HL-60/S4 treated with retinoic acid at 250 ng/mL for 4 days and 3 days (cell line): ENCODE measurements around the gene GNAI3.

Source experiments
- in situ Hi-C: fragments of 300-500 bp; cut with MboI; formaldehyde crosslinking; loops from 2 replicates; pipeline ENCODE4 v1.7.0; 2022; ENCODE audit warnings: low sequenced_read_pairs

The GNAI3 gene

GRCh38 chr1:109621379-109622136 lies 73.1 kb downstream of the GNAI3 start:
- in situ Hi-C loops, result loop anchor here (10.0 kb wide), 1 partner anchor 77 kb away; the partner anchor contains the start of gene GNAI3

- in situ Hi-C loops, result loop anchor here (10.0 kb wide), 1 partner anchor 78 kb away; the partner anchor contains the start of gene GNAI3
Measured at GRCh38 chr1:109622137-109622892, 73.9 kb downstream of the GNAI3 start.

DNA sequence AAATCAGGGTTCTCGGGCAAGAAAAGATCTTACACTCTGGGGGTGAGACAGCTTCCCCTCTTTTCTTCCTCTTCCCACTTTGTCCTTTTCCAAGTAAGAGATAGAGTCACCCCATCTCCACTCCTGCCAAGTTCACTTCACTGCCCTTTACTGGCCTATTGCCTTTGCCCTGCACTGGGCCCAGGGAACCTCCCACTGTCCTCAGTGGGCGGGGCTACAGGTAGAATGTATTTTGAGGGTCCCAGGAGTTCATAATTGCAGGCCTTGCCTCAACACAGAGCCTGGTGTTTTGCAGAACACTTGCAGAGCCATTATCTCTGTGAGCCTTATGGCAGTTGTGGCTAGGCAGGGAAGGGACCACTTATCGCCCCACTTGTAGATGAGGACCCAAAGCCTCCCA lies 74.5 kb downstream of the GNAI3 start:
- in situ Hi-C loops, result loop anchor here (10.0 kb wide), 1 partner anchor 78 kb away; the partner anchor contains the start of gene GNAI3

DNA sequence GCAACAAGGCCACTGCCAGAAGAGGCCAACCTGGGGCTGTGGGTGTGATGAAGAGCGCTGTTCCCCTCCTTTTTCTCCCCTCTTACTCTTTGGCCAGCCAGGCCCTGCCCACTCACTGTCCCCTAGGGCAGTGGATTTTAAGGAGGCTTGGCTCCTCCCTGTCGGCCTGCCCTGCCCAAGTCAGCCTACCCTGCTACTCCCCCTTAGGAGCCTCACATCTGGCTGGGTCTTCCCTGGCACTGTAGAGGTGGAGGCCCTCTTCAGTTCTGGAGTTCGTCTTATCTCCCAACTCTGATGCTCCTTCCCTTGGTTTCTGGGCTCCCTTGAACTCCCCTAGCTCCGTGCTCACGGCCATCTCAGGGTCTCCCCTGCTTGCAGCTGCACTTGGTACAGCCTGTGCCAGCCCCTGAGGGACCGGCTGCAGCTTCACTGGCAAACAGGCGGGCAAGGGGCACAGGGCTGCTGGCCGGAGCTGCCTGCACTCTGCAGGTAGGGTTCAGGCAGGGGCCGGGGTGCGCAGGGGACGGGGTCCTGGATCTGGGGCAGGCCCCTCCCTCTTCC lies 75.3 kb downstream of the GNAI3 start:
- in situ Hi-C loops, result loop anchor here (10.0 kb wide), 1 partner anchor 79 kb away; the partner anchor contains the start of gene GNAI3

DNA sequence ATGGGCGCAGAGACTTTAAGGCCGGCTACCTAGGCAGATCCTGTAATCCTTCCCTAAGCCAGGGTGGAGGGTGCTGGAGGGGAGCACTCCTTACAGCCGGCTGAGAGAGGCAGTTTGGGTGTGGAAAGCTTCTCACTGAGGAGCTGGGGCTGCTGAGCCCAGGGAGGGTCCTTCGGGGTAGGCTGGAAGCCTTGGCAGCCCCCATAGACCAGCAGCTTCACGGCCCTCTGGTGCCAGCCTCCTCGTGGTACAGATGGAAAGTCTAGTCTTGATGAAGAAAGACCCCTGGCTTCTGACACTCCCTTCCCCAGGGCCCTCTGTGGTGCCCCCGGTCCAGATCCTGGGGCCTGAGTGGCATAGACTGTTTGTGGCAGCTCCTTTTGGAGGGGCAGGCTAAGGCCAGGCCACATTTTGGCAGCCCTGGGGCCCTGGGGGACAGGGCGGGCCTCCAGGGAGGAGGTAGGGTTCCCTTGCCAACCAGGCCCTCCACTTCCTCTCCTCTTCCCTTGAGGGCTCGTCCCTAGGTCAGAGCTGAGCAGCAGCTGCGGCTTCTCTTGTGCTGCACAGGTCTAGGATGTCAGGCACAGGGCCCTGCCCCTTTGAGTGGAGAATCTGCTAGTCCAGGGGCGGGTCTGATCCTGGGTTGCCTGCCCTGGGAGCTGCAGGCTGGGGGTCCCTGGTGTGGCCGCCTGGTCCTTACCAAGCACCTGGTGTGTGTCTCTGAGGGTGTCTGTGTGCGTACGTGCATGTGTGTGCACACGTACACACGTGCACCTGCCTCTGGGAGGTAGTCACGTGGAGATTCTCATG lies 76.0 kb downstream of the GNAI3 start:
- in situ Hi-C loops, result loop anchor here (10.0 kb wide), 1 partner anchor 80 kb away; the partner anchor contains the start of gene GNAI3

DNA sequence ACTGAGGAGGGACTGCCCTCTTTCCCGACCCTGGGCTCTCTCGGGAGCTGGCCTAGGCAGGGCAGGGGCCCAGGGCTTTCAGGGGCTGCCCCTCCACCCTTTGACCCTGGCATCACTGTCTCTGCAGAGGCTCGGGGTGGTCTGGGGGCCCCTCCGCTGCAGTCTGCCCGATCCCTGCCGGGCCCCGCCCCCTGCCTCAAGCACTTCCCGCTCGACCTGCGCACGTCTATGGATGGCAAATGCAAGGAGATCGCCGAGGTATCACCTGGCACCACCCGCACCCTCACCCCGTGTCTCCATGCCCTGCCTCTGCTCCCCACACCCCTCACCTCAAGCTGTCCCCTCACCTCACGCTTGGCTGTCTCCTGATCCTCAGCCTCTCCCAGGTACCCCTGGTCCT lies 76.8 kb downstream of the GNAI3 start:
- in situ Hi-C loops, result loop anchor here (10.0 kb wide), 1 partner anchor 80 kb away; the partner anchor contains the start of gene GNAI3

GRCh38 chr1:109625601-109626560 lies 77.5 kb downstream of the GNAI3 start:
- in situ Hi-C loops, result loop anchor here (10.0 kb wide), 1 partner anchor 81 kb away; the partner anchor contains the start of gene GNAI3

- in situ Hi-C loops, result loop anchor here (10.0 kb wide), 1 partner anchor 82 kb away; the partner anchor contains the start of gene GNAI3
Measured at GRCh38 chr1:109626682-109627408, 78.4 kb downstream of the GNAI3 start.

GRCh38 chr1:109627692-109628399 lies 79.4 kb downstream of the GNAI3 start:
- in situ Hi-C loops, result loop anchor here (10.0 kb wide), 1 partner anchor 83 kb away; the partner anchor contains the start of gene GNAI3

- in situ Hi-C loops, result loop anchor here (10.0 kb wide), 1 partner anchor 84 kb away; the partner anchor contains the start of gene GNAI3
Measured at GRCh38 chr1:109628540-109629321, 80.3 kb downstream of the GNAI3 start.

DNA sequence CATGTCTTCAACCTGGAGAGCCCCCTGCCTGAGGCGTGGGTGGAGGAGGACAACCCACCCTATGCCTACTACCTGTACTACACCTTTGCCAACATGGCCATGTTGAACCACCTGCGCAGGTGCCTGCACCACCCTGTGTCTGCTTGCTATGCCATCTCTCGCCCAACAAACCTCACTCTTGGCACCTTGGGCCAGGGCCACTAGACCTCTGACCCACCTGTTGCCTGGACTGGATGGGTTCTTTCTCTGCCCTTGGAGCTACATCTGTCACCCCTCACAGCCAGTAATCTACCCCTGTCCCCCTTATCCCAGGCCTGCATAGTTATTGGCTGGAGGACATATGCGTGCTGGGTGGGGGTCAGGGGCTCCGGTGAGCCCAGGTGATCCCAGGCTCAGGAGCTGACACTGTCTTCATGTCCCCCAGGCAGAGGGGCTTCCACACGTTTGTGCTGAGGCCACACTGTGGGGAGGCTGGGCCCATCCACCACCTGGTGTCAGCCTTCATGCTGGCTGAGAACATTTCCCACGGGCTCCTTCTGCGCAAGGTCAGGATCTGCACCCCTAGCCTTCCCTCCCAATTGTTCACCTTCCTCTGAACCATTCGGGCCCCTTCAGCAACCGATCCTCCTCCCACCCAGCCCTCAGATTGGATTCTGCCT lies 81.1 kb downstream of the GNAI3 start:
- in situ Hi-C loops, result loop anchor here (10.0 kb wide), 1 partner anchor 85 kb away; the partner anchor contains the start of gene GNAI3

DNA sequence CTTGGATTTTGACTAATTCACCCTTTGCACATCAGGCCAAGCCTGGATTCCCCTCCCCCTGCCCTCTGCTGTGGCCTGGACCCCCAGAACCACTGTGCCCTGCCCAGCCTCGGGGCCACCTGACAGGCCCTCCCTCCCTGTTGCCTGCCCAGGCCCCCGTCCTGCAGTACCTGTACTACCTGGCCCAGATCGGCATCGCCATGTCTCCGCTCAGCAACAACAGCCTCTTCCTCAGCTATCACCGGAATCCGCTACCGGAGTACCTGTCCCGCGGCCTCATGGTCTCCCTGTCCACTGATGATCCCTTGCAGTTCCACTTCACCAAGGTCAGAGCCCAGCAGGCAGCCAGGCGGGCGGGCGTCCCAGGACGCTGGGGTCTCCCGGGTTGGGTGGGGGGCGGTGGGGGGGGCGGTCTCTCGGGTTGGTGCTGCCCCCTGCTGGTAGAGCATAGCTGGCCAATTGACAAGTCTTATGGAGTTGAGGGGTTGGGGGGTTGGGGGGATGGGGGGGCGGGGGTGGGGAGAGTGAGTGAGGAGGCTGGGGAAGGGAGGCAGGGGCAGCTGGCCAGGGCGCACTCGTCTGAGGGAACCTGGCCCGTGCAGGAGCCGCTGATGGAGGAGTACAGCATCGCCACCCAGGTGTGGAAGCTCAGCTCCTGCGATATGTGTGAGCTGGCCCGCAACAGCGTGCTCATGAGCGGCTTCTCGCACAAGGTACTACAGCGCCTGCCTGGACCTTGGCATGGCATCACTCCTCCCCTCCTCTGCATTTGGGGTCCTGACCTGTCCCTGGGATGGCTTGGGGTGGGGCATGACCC lies 81.9 kb downstream of the GNAI3 start:
- in situ Hi-C loops, result no loop called here

- in situ Hi-C loops, result no loop called here
Measured at GRCh38 chr1:109630898-109631512, 82.6 kb downstream of the GNAI3 start.

GRCh38 chr1:109631513-109632505 lies 83.4 kb downstream of the GNAI3 start:
- in situ Hi-C loops, result no loop called here
